ES-I3 (cell line): ENCODE measurements around the gene CFAP210.
A peak's percentile ranks its signal among the peaks of the same experiment; 100 is the strongest.

Source experiments
- H3K36me3 ChIP-seq: 2 replicates; pipeline ENCODE4 v1.6.1; 2013; ENCODE audit warnings: mild to moderate bottlenecking, low read length, control low read depth, moderate library complexity; ENCODE audit not compliant: insufficient read depth
- H3K4me1 ChIP-seq: 2 replicates; pipeline ENCODE4 v1.6.1; 2013; ENCODE audit warnings: mild to moderate bottlenecking, control low read depth, low read length; ENCODE audit not compliant: insufficient read depth
- H3K9ac ChIP-seq: 2 replicates; pipeline ENCODE4 v1.6.1; 2013; ENCODE audit warnings: low read depth, mild to moderate bottlenecking, low read length, moderate library complexity
- H3K9me3 ChIP-seq: 2 replicates; pipeline ENCODE4 v1.6.1; 2013; ENCODE audit warnings: mild to moderate bottlenecking, low read length, moderate library complexity; ENCODE audit not compliant: control insufficient read depth, insufficient read depth

CFAP210 gene

DNA sequence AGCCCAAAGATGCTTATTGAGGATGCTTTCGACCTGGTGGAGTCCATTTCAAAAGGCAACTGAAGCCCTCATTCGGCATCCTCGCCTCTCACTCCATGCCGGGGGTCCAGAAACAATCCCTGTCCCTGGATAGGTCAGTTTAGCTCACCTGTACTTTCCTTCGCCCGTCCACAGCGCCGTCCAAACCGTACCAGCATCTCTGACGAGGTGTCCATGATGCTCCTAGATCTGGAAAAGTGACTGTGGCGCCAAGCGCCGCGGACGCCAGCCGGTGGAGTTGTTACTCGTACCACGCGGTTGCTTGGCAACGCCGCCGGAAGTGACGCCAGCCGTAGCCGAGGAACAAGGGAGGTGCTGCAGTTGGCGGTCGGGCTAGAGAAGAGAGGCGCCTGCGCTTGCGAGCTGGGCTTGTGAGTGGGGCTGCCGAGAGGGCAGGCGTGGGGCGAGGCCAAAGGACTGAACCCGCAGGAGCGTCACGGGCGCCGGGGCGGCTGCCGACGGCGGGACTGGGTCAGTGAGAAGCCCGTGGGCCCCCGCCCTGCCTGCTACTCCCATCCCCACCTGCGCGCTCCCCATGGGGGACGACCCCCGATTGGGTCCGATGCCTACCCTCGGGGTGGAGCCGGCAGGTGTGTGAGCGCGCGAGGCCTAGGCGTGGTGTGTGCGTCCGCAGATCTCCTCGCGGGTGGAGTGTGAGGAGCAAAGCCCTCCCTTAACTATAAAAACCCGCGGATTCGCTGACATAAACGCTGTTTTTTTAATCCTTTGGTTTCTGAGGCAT, at the start of gene CFAP210, which contains the start of gene PHOSPHO2:
TSS of gene CFAP210 (minus strand) at position 293 of the 781 bp plus-strand sequence. CDS start at position 215, 78 bp downstream.
TSS of gene PHOSPHO2 (plus strand) at position 357 of the 781 bp plus-strand sequence. CDS start 6,503 bp downstream, outside the sequence.
- H3K9me3 ChIP-seq: no peaks in the 10 kb centered on the region
- peak within 1 kb of the TSS; percentile 95 for H3K9ac ChIP-seq
- no peaks in the 10 kb centered on the region for H3K36me3 ChIP-seq
- H3K4me1 ChIP-seq: no peaks in the 10 kb centered on the region

DNA sequence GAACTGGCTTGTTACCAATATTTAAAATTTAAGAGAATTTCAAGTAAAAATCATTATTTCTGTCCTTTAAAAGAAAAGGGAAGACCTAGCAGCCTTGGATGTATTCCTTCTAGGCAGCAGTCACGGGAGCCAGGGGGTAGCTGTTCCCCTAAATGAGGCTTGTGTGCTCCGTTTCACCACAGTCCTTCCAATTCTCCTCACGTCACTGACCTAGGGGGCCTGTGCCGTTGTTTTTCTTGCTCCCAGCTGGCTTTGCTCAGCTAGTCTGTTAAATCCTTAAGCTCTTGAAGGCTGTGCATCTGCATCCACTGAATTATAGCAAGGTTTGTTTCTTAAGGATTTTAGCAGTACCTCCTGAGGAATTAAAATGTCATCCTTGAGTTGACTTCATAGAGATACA, 49.3 kb upstream of the CFAP210 start:
- no peaks in the 10 kb centered on the region for H3K9me3 ChIP-seq
- H3K4me1 ChIP-seq: no peaks in the 10 kb centered on the region
- no peak overlapping the region for H3K9ac ChIP-seq
- H3K36me3 ChIP-seq: no peaks in the 10 kb centered on the region; the same call in 1 of the 2 replicates

- Histone ChIP-seq H3K4me1 (peaks cover 9% of the 10 kb centered on the region), H3K36me3 (no peaks in the 10 kb centered on the region; the same call in 1 of the 2 replicates), H3K9me3 (no peaks in the 10 kb centered on the region), H3K9ac (no peak overlapping the region)
These were observed 45.1 kb upstream of the CFAP210 start for GRCh38 chr2:169739351-169739750.

DNA sequence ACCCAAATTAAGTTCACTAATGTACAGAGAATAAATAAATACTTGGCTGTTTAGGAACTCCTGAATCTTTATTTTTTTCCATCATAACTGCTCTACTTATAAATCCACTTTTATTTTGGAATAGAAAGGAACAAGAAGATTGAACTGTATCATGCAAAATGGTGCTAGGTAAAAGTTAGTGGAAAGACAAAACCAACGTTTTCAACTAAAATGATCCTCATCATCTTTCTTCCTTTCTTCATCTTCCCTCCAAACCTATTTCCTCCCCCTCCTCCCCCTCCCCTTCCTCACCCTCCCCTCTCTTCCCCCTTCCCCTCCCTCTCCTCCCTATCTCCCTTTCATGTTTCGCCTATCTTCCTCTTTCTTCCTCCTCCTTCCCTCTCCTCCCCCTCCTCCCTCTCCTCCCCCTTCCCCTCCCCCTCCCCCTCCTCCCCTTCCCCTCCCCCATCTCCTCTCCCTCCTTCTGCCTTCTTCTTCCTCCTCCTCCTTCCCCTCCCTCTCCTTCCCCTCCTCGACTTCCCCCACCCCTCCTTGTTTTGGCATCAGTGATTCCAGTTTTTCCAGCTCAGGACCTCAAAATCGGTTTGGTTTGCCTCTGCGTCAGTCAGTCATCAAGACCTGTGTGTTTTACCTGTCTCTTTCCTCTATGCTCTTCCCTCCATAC, 44.5 kb upstream of the CFAP210 start:
- Histone ChIP-seq H3K4me1 (peaks cover 9% of the 10 kb centered on the region), H3K36me3 (no peaks in the 10 kb centered on the region; the same call in 1 of the 2 replicates), H3K9me3 (no peaks in the 10 kb centered on the region), H3K9ac (no peak overlapping the region)

- Histone ChIP-seq H3K36me3 (no peaks in the 10 kb centered on the region; the same call in 1 of the 2 replicates), H3K4me1 (peaks cover 9% of the 10 kb centered on the region), H3K9ac (no peak overlapping the region), H3K9me3 (no peaks in the 10 kb centered on the region)
These were observed 42.7 kb upstream of the CFAP210 start for GRCh38 chr2:169736902-169737301.

- Histone ChIP-seq H3K9ac (no peak overlapping the region), H3K9me3 (no peaks in the 10 kb centered on the region), H3K36me3 (no peaks in the 10 kb centered on the region), H3K4me1 (peaks cover 9% of the 10 kb centered on the region)
These were observed 41.4 kb upstream of the CFAP210 start for GRCh38 chr2:169735623-169736022.

- Histone ChIP-seq H3K9ac (peak overlapping the region; percentile 72), H3K4me1 (peaks cover 9% of the 10 kb centered on the region), H3K9me3 (no peaks in the 10 kb centered on the region), H3K36me3 (no peaks in the 10 kb centered on the region)
These were observed 40.1 kb upstream of the CFAP210 start for GRCh38 chr2:169734169-169734847.

GRCh38 chr2:169732583-169733358, 38.6 kb upstream of the CFAP210 start:
- peaks cover 15% of the 10 kb centered on the region for H3K4me1 ChIP-seq
- H3K36me3 ChIP-seq: no peaks in the 10 kb centered on the region
- H3K9ac ChIP-seq: peak overlapping the region; percentile 72; the same call in 1 of the 2 replicates
- H3K9me3 ChIP-seq: no peaks in the 10 kb centered on the region

DNA sequence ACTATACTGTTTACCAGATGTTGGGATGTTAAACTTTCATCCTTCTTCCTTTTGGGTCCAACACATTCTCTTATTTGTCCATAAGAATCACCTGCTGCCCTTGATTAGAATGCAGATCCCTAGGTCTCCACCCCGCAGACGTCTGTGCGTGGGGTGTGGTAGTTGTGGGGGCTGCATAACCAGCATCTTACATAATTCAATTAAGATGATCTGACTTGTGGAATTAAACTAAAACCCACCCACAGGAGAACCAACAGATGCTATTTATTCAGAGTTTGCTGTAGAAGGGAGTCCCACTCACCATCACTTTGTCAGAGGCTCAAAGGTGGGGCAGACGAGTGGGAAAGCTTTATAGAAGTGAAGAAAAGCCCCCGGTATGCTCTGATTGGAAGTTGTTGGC, 37.9 kb upstream of the CFAP210 start:
- Histone ChIP-seq H3K4me1 (peaks cover 15% of the 10 kb centered on the region), H3K9ac (no peak overlapping the region), H3K36me3 (no peaks in the 10 kb centered on the region), H3K9me3 (no peaks in the 10 kb centered on the region)

GRCh38 chr2:169729274-169729605, 35.0 kb upstream of the CFAP210 start:
- Histone ChIP-seq H3K9me3 (no peaks in the 10 kb centered on the region), H3K4me1 (peaks cover 6% of the 10 kb centered on the region; the same call in 1 of the 2 replicates), H3K36me3 (no peaks in the 10 kb centered on the region), H3K9ac (no peak overlapping the region)

DNA sequence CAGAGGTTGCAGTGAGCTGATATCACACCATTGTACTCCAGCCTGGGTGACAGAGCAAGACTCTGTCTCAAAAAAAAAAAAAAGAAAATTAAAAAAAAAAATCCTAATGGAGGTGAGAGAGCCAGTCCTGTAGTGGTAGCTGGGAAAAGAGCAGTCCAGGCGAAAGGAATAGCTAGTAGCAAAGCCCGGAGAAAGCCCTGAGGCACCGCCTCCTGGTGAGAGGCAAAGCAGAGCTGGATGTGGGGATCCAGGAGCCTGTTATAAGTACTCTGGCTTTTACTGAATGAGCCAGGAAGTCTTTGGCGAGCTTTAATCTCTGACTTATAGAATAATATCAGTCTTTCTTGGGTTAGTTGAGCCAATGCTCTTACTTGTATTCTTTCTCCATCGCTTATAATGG, 32.9 kb upstream of the CFAP210 start:
- Histone ChIP-seq H3K4me1 (peaks cover 6% of the 10 kb centered on the region; the same call in 1 of the 2 replicates), H3K36me3 (no peaks in the 10 kb centered on the region)

GRCh38 chr2:169721016-169721415, 26.8 kb upstream of the CFAP210 start:
- Histone ChIP-seq H3K4me1 (no peaks in the 10 kb centered on the region), H3K9me3 (no peaks in the 10 kb centered on the region), H3K36me3 (no peaks in the 10 kb centered on the region), H3K9ac (no peak overlapping the region)

More for the DNA sequence above, 32.9 kb upstream of the CFAP210 start:
- no peak overlapping the region for H3K9ac ChIP-seq
- no peaks in the 10 kb centered on the region for H3K9me3 ChIP-seq

- no peak overlapping the region for H3K9ac ChIP-seq
- no peaks in the 10 kb centered on the region for H3K4me1 ChIP-seq
- H3K36me3 ChIP-seq: no peaks in the 10 kb centered on the region
- H3K9me3 ChIP-seq: no peaks in the 10 kb centered on the region
These were observed 24.8 kb upstream of the CFAP210 start for GRCh38 chr2:169718930-169719504.

DNA sequence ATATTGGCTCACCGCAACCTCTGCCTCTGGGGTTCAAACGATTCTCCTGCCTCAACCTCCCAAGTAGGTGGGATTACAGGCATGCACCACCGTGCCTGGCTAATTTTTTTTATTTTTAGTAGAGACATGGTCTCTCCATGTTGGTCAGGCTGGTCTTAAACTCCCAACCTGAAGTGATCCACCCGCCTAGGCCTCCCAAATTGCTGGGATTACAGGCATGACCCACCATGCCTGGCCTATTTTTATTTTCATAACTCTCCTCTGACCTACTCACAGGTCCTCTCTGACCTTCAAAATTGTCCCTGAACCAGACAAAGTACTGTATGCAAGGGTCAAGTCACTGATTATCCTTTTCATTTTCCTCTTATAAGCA, 23.5 kb upstream of the CFAP210 start:
- no peaks in the 10 kb centered on the region for H3K4me1 ChIP-seq
- H3K9ac ChIP-seq: no peak overlapping the region
- no peaks in the 10 kb centered on the region for H3K36me3 ChIP-seq
- H3K9me3 ChIP-seq: no peaks in the 10 kb centered on the region
